Transverse colon (tissue), 4 donors: ENCODE measurements around the gene ZYG11A.
A peak's percentile ranks its signal among the peaks of the same experiment; 100 is the strongest.

Source experiments
- CTCF ChIP-seq, 5 experiments: fragments of 200-600 bp in 3 of 5; fragments of 450-650 bp in 2 of 5; sonication (generic) in 3 of 5; IDR thresholded peaks; 1 replicate in 2 of 5; 2 replicates in 3 of 5; pipeline ENCODE4 v1.5.1; 2016 to 2017; ENCODE audit warnings: antibody characterized with exemption in 5 of 5, inconsistent platforms in 3 of 5, mild to moderate bottlenecking in 2 of 5, moderate library complexity in 1 of 5
- EP300 ChIP-seq: sonication (generic); formaldehyde crosslinking; IDR thresholded peaks from one replicate; pipeline ENCODE4 v1.6.1; 2017; ENCODE audit warnings: antibody characterized with exemption, low read depth
- POLR2A ChIP-seq: fragments of 450-650 bp; IDR thresholded peaks from one replicate; pipeline ENCODE4 v1.6.1; 2016; ENCODE audit warnings: antibody characterized with exemption, mild to moderate bottlenecking, moderate library complexity
- POLR2AphosphoS5 ChIP-seq, 3 donors: sonication (generic); formaldehyde crosslinking; IDR thresholded peaks; one replicate each; pipeline ENCODE4 v1.6.1; 2016; ENCODE audit warnings: antibody characterized with exemption in 3 of 3

- TF ChIP-seq POLR2A (no peak), EP300 (no peak), CTCF (IDR thresholded peaks at IDR 0.05) (peak in 1 of 5 experiments; percentile 6), POLR2AphosphoS5 (IDR thresholded peaks at IDR 0.05) (no peak)
These were observed 16.7 kb upstream of the ZYG11A start for GRCh38 chr1:52825868-52826267.
